Large intestine (tissue), 3 donors: ENCODE results near the gene SZRD1. TPM values are rescaled to one million over a fixed set of nuclear protein-coding genes. Genes with fewer than 3 reads are reported as not detected.

ENCODE experiments used
- DNase-seq, 2 donors: peaks; one replicate each; pipeline versions ENCODE4 v3.0.0 to v3.0.0-alpha.2; 2013
- H3K27ac ChIP-seq: one replicate; pipeline ENCODE4 v1.5.1; 2013; ENCODE audit warnings: low read length
- H3K27me3 ChIP-seq: 2 replicates; pipeline ENCODE4 v1.6.1; 2013; ENCODE audit warnings: low read length; ENCODE audit not compliant: control insufficient read depth, insufficient read depth
- H3K36me3 ChIP-seq: 2 replicates; pipeline ENCODE4 v1.6.1; 2013; ENCODE audit warnings: low read length; ENCODE audit not compliant: control insufficient read depth, insufficient read depth
- H3K4me1 ChIP-seq: one replicate; pipeline ENCODE4 v1.6.1; 2013; ENCODE audit warnings: low read length; ENCODE audit not compliant: control insufficient read depth, insufficient read depth
- H3K4me3 ChIP-seq: one replicate; pipeline ENCODE4 v1.5.1; 2013; ENCODE audit warnings: low read length
- H3K9me3 ChIP-seq: one replicate; pipeline ENCODE4 v1.6.1; 2013; ENCODE audit warnings: mild to moderate bottlenecking, low read depth, low read length, moderate library complexity; ENCODE audit not compliant: control insufficient read depth
- WGBS: methylation state at CpG from one replicate; pipeline ENCODE4 v1.1.5; 2013; ENCODE audit warnings: low lambda C conversion rate; ENCODE audit not compliant: insufficient coverage; 5-methylcytosine and 5-hydroxymethylcytosine counted together
- polyA plus RNA-seq: library from polyadenylated mRNA; unstranded; fragments of 120-200 nt; gene quantifications from one replicate; pipeline ENCODE4 v1.2.1, GENCODE V29; 2013

Gene SZRD1
- polyA plus RNA-seq, 1 donor: 78.6 TPM

- no CpG with 5 or more reads among the region's 4 CpGs for WGBS
- H3K4me3 ChIP-seq: no peak overlapping the region
- H3K9me3 ChIP-seq: no peaks in the 10 kb centered on the region
- H3K27me3 ChIP-seq: no peaks in the 10 kb centered on the region
- H3K4me1 ChIP-seq: peaks cover 14% of the 10 kb centered on the region
- H3K27ac ChIP-seq: no peak overlapping the region
- peaks cover 2% of the 10 kb centered on the region for H3K36me3 ChIP-seq
- no peak for DNase-seq
Observed at GRCh38 chr1:16376971-16377370, 9.9 kb downstream of the SZRD1 start.

DNA sequence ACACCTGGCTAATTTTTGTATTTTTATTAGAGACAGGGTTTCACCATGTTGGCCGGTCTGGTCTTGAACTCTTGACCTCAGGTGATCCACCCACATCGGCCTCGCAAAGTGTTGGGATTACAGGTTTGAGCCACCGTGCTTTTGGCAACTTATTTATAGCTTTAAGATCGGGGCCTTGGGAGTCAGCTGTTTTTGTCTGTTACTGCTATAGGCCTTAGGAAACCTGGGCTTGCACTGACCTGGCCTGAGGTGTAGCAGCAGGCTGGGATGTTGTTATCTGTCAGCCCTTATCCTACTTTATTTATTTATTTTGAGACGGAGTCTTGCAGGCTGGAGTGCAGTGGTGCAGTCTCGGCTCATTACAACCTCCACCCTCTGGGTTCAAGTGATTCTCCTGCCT, 11.4 kb downstream of the SZRD1 start:
- no peak for DNase-seq
- Histone ChIP-seq H3K4me1 (peaks cover 6% of the 10 kb centered on the region), H3K4me3 (no peak overlapping the region), H3K9me3 (no peaks in the 10 kb centered on the region), H3K27me3 (no peaks in the 10 kb centered on the region), H3K36me3 (peaks cover 2% of the 10 kb centered on the region), H3K27ac (no peak overlapping the region)
- no CpG with 5 or more reads among the region's 7 CpGs for WGBS

- no CpG with 5 or more reads among the region's 4 CpGs for WGBS
- H3K4me3 ChIP-seq: no peak overlapping the region
Observed at GRCh38 chr1:16380868-16381267, 13.8 kb downstream of the SZRD1 start.

DNA sequence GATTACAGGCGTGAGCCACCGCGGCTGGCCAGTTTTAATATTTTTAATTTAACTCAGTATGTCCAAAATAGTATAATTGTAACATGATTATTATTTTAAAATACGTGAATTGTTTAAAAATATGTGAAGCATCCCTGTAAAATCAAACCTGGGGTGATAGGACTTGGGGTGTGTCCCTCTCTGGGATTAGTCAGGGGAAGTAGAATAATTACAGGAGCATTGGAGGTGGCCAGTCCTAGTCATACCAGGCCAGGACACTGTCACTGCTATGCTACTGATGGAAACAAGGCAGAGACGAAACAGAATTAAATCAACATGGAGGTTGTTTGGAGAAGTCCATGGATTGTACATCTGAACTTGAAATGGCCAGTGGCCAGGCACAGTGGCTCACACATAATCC, 16.8 kb downstream of the SZRD1 start:
- Histone ChIP-seq H3K27me3 (no peaks in the 10 kb centered on the region), H3K27ac (no peak overlapping the region), H3K36me3 (peaks cover 9% of the 10 kb centered on the region), H3K9me3 (no peaks in the 10 kb centered on the region), H3K4me3 (no peak overlapping the region), H3K4me1 (peaks cover 12% of the 10 kb centered on the region)
- DNase-seq: no peak
- WGBS: 100% methylated on average over 1 of the region's 5 CpGs

More at GRCh38 chr1:16380868-16381267, 13.8 kb downstream of the SZRD1 start:
- Histone ChIP-seq H3K4me1 (peaks cover under 1% of the 10 kb centered on the region), H3K36me3 (peaks cover 5% of the 10 kb centered on the region), H3K9me3 (no peaks in the 10 kb centered on the region), H3K27ac (no peak overlapping the region), H3K27me3 (no peaks in the 10 kb centered on the region)
- no peak for DNase-seq

DNA sequence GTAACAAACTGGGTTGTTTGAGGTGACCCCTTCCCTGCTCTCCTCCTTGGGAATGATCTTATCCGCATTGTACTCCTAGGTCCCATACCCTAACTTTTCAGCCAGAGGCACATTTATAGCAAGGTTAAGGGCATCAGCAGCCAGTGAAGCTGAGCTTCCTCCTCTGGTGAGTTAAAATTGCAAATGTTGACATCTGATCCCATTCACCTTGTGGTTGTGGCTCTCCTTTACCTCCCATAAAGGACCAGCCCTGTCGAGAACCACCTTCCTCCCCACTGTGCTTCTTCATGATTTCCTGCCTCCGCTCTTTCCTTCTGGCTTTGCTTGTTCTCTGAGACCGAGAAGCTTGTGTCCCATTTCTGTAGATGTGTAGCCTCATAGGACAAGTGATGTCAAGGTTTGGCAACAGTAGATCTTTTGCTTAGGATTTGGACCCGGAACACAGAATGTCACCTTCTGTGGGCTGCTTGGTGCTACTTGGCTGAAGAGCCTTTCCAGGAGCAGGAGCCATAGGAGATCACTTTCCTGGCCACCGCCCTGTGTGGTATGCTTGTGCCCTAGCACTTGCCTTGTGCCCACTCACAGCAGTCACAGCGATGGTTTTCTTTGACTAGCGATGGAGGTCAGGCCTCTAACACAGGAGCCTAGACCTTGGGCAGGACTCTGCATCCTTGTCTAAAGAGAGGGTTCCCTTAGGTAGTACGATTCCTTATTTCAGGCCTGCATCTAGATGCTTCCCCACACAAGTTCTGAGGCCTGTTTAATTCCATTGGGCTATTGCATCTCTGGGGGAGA, 18.8 kb downstream of the SZRD1 start:
- peaks cover 9% of the 10 kb centered on the region for H3K36me3 ChIP-seq
- no peaks in the 10 kb centered on the region for H3K9me3 ChIP-seq
- H3K4me1 ChIP-seq: peaks cover 12% of the 10 kb centered on the region
- no peak overlapping the region for H3K27ac ChIP-seq
- WGBS: no CpG with 5 or more reads among the region's 9 CpGs
- H3K4me3 ChIP-seq: no peak overlapping the region
- no peak for DNase-seq
- H3K27me3 ChIP-seq: no peaks in the 10 kb centered on the region

DNA sequence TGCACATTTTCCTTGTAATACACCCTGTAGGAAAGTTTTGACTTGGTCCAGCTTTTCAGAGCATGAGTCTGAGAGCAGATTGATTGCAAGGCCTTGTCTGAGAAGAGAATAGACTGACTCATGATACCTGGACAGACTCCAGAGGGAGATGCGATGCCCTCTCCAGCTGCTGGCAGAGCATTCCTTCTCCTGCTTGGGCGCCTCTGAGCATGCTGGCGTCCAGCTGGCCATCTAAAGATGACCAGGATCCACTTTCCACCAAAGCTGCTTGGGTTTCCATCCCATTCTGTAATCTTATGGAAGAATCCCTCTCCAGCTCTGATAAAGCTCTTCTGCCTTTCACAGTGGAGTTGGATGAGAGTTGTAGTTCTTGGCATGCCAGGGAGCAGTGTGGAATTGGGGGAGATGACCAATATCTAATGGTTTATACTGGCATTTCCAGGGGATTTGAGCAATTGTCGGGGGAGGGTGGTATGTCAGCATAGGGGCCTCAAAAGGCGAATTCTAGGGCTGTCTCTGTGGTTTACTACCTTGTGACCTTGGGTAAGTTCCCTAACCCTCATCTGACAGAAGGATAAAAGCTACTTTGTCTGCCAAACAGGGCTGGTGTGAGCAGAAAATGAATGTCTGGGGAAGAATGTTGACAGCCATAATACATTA, 19.5 kb downstream of the SZRD1 start:
- no peak for DNase-seq
- no peak overlapping the region for H3K4me3 ChIP-seq
- H3K27me3 ChIP-seq: no peaks in the 10 kb centered on the region
- WGBS: no CpG with 5 or more reads among the region's 5 CpGs
- H3K9me3 ChIP-seq: no peaks in the 10 kb centered on the region
- H3K27ac ChIP-seq: peak overlapping the region; percentile 12
- peaks cover 12% of the 10 kb centered on the region for H3K4me1 ChIP-seq
- peaks cover 11% of the 10 kb centered on the region for H3K36me3 ChIP-seq

DNA sequence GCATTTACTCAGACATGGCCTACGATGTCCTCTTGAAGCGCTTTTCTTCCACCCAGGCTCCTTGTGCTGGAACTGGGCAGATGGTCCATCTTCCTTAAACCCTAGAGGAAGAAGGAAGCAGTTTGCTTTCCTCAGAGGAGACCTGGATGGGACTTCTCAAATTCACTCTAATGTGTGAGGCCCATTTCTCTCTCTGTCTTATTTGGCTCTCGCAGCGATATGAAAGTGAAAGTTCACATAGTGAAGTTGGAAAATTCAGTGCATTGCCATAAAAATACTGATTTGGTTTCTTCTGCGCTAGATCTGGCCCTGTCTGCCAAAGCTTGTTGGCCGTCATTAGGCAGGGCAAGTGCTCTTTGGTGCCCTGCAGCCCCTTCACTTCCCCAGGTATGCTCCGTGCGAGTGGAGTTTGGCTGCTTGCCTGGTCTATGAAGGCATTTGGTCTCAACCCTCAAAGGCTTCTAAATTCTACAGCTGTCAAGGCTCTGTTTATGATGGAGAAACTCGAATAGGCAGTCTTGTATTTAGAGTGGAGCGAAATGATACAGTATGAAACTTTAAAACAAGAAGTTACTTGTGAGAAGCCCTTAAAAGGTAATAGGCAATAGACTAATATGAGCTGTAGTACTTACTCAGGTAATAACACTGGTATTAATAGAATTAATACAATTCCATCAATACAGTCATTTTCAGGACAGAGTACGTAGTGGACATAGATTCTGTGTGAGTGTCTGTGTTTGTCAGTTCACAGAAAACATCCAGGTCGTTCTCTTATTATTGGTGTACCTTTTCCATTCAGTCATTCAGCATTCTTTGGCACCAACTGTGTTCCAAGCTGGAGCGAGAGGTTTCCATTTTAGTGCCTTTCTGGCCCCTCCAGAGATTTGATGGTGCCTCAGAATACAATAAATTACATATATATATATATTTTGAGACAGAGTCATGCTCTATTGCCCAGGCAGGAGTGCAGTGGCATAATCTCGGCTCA, 20.5 kb downstream of the SZRD1 start:
- WGBS: 89% methylated on average over 8 of the region's 14 CpGs
- H3K27me3 ChIP-seq: no peaks in the 10 kb centered on the region
- peaks cover 11% of the 10 kb centered on the region for H3K36me3 ChIP-seq
- H3K4me3 ChIP-seq: no peak overlapping the region
- H3K9me3 ChIP-seq: no peaks in the 10 kb centered on the region
- H3K27ac ChIP-seq: peak overlapping the region; percentile 12
- peak; percentile 17 to 19 for DNase-seq
- H3K4me1 ChIP-seq: peaks cover 12% of the 10 kb centered on the region

- no CpG with 5 or more reads among the region's 3 CpGs for WGBS
- no peak overlapping the region for H3K27ac ChIP-seq
Observed at GRCh38 chr1:16391411-16391810, 24.4 kb downstream of the SZRD1 start.

GRCh38 chr1:16392740-16393569, 25.9 kb downstream of the SZRD1 start:
- H3K36me3 ChIP-seq: peaks cover 49% of the 10 kb centered on the region
- no peaks in the 10 kb centered on the region for H3K4me1 ChIP-seq
- H3K4me3 ChIP-seq: no peak overlapping the region
- no peak overlapping the region for H3K27ac ChIP-seq
- WGBS: no CpG with 5 or more reads among the region's 21 CpGs
- no peaks in the 10 kb centered on the region for H3K27me3 ChIP-seq
- no peak for DNase-seq
- H3K9me3 ChIP-seq: no peaks in the 10 kb centered on the region

More at GRCh38 chr1:16391411-16391810, 24.4 kb downstream of the SZRD1 start:
- H3K4me3 ChIP-seq: no peak overlapping the region
- H3K4me1 ChIP-seq: peaks cover 7% of the 10 kb centered on the region
- H3K9me3 ChIP-seq: no peaks in the 10 kb centered on the region
- H3K27me3 ChIP-seq: no peaks in the 10 kb centered on the region
- peaks cover 39% of the 10 kb centered on the region for H3K36me3 ChIP-seq
- DNase-seq: no peak
